ENCODE results near the gene SPRYD4. TPM values are rescaled to one million over a fixed set of nuclear protein-coding genes. Genes with fewer than 3 reads are reported as not detected.

SPRYD4 gene
- total RNA-seq, 1 donor from 2014 or later: 3.0 TPM

DNA sequence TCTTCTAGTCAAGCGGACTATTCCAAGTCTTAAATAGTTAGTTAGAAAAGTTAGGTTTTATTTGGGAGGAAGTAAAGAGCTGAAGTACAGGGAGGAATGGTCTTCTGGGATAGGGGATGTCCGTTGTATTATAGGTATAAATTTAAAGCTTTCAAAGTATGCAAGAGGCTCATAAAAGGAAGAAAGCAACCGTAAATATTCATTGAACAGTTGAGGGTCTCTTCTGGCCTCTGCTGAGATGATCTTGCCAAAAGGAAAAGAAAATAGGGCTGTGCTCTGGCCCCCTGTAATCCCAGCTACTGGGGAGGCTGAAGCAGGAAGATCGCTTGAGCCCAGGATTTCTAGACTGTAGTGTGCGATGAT lies 18.8 kb upstream of the SPRYD4 start:
- Mint-ChIP-seq H3K4me1 (peaks cover 28% of the 10 kb centered on the region), H3K36me3 (peaks cover 17% of the 10 kb centered on the region), H3K4me3 (peak overlapping the region; percentile 92), H3K27me3 (ENCODE audit: insufficient read depth, low read depth) (peaks cover 9% of the 10 kb centered on the region), H3K9me3 (peaks cover 10% of the 10 kb centered on the region), H3K27ac (peak overlapping the region; percentile 98)
- Histone ChIP-seq H3K27ac (peak overlapping the region; percentile 95), H3K27me3 (no peaks in the 10 kb centered on the region), H4K20me1 (ENCODE audit: low read depth) (no peaks in the 10 kb centered on the region), H3K9ac (no peak overlapping the region), H2AFZ (replicated peaks) (peak overlapping the region; percentile 64), H3K36me3 (no peaks in the 10 kb centered on the region), H3K79me2 (ENCODE audit: low read depth) (peaks cover 40% of the 10 kb centered on the region), H3F3A (ENCODE audit: low read depth) (peaks cover 37% of the 10 kb centered on the region), H3K9me3 (ENCODE audit: low read depth) (no peaks in the 10 kb centered on the region), H3K4me2 (peak overlapping the region; percentile 77), H3K4me3 (peak overlapping the region; percentile 57), H3K4me1 (peaks cover 33% of the 10 kb centered on the region)
- no peak for DNase-seq (ENCODE audit: low spot score)
- TF ChIP-seq EZH2 (IDR thresholded peaks at IDR 0.05) (no peak), CTCF (IDR thresholded peaks at IDR 0.05) (no peak), EZH2phosphoT487 (IDR thresholded peaks at IDR 0.05) (no peak)

DNA sequence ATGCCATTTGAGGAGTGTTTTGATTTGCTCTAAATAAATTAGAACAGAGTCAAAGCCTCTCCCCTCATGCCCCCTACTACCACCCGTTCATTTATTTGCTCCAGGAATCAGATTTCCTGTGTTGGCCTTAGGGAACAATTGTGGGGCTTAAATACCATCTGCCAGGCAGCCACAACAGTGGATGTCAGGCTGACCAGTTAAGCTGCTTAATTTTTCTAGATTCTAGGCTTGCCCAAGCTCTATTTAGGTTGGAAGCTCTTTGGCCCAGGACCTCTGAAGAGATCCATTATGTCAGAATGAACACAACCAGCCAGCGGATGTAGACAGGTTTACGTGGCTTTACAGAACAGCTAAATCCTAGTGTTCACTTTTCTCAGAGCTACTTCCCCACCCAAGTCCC lies 18.1 kb upstream of the SPRYD4 start:
- Histone ChIP-seq H3K27ac (no peak overlapping the region), H3K9me3 (ENCODE audit: low read depth) (no peaks in the 10 kb centered on the region), H4K20me1 (ENCODE audit: low read depth) (no peaks in the 10 kb centered on the region), H3F3A (ENCODE audit: low read depth) (peaks cover 37% of the 10 kb centered on the region), H3K4me2 (peak overlapping the region; percentile 19), H3K9ac (no peak overlapping the region), H2AFZ (replicated peaks) (peak overlapping the region; percentile 9), H3K4me3 (no peak overlapping the region), H3K36me3 (no peaks in the 10 kb centered on the region), H3K79me2 (ENCODE audit: low read depth) (peaks cover 34% of the 10 kb centered on the region), H3K27me3 (no peaks in the 10 kb centered on the region), H3K4me1 (peaks cover 39% of the 10 kb centered on the region)
- peaks cover 7% of the 10 kb centered on the region for H3K9me3 Mint-ChIP-seq
- H3K4me1 Mint-ChIP-seq: peaks cover 25% of the 10 kb centered on the region
- peaks cover 9% of the 10 kb centered on the region for H3K27me3 Mint-ChIP-seq (ENCODE audit: insufficient read depth, low read depth)
- H3K27ac Mint-ChIP-seq: peak overlapping the region; percentile 98
- TF ChIP-seq CTCF (IDR thresholded peaks at IDR 0.05): no peak
- no peak for TF ChIP-seq EZH2 (IDR thresholded peaks at IDR 0.05)
- TF ChIP-seq EZH2phosphoT487 (IDR thresholded peaks at IDR 0.05): no peak
- DNase-seq (ENCODE audit: low spot score): peak; percentile 33
- H3K4me3 Mint-ChIP-seq: peak overlapping the region; percentile 92
- peaks cover 14% of the 10 kb centered on the region for H3K36me3 Mint-ChIP-seq

DNA sequence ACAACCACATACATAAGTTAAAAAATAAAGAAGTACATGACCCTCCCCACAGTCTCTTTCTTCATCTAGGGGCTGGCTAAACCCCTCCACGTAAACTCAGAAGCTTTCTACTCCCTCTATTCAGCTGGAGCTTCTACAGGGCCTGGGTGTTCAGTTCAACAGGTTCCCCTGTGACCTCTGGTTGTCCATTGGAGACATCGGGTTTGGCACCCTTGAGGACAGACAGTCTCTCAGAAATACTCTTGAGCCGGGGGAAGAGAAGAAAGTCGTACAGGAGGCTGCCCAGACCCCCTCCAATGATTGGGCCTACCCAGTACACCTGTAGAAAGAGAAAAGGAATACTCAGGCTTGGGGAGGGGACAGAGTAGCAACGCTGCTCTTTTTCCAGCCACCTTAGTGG lies 17.2 kb upstream of the SPRYD4 start:
- Histone ChIP-seq H3K36me3 (no peaks in the 10 kb centered on the region), H3K27ac (no peak overlapping the region), H3K4me1 (peaks cover 41% of the 10 kb centered on the region), H3K79me2 (ENCODE audit: low read depth) (peaks cover 27% of the 10 kb centered on the region), H3F3A (ENCODE audit: low read depth) (peaks cover 37% of the 10 kb centered on the region), H2AFZ (replicated peaks) (peak overlapping the region; percentile 39), H3K4me3 (no peak overlapping the region), H3K9ac (no peak overlapping the region), H3K4me2 (no peak overlapping the region), H4K20me1 (ENCODE audit: low read depth) (no peaks in the 10 kb centered on the region), H3K9me3 (ENCODE audit: low read depth) (no peaks in the 10 kb centered on the region), H3K27me3 (no peaks in the 10 kb centered on the region)
- Mint-ChIP-seq H3K9me3 (peaks cover 3% of the 10 kb centered on the region), H3K4me3 (no peak overlapping the region), H3K27ac (peak overlapping the region; percentile 74), H3K36me3 (peaks cover 9% of the 10 kb centered on the region), H3K4me1 (peaks cover 25% of the 10 kb centered on the region), H3K27me3 (ENCODE audit: insufficient read depth, low read depth) (peaks cover 9% of the 10 kb centered on the region)
- DNase-seq (ENCODE audit: low spot score): no peak
- TF ChIP-seq EZH2 (IDR thresholded peaks at IDR 0.05) (no peak), CTCF (IDR thresholded peaks at IDR 0.05) (no peak), EZH2phosphoT487 (IDR thresholded peaks at IDR 0.05) (no peak)
